Hematopoietic multipotent progenitor cell treated with erythropoietin and hydrocortisone succinate and interleukin-3 and kit ligand, for 15 days (in vitro differentiated cells): Measurements from ENCODE around the gene GIPC1.
A peak's percentile ranks its signal among the peaks of the same experiment; 100 is the strongest.
"Not testable (repeated sequence)": the region's sequence is repeated elsewhere in the genome, so short reads cannot be mapped to it uniquely, and the experiment has no call there.

Source experiments
- DNase-seq: peaks from one replicate; pipeline ENCODE4 v3.0.0-alpha.2; 2015; ENCODE audit warnings: low spot score

GIPC1 gene

DNA sequence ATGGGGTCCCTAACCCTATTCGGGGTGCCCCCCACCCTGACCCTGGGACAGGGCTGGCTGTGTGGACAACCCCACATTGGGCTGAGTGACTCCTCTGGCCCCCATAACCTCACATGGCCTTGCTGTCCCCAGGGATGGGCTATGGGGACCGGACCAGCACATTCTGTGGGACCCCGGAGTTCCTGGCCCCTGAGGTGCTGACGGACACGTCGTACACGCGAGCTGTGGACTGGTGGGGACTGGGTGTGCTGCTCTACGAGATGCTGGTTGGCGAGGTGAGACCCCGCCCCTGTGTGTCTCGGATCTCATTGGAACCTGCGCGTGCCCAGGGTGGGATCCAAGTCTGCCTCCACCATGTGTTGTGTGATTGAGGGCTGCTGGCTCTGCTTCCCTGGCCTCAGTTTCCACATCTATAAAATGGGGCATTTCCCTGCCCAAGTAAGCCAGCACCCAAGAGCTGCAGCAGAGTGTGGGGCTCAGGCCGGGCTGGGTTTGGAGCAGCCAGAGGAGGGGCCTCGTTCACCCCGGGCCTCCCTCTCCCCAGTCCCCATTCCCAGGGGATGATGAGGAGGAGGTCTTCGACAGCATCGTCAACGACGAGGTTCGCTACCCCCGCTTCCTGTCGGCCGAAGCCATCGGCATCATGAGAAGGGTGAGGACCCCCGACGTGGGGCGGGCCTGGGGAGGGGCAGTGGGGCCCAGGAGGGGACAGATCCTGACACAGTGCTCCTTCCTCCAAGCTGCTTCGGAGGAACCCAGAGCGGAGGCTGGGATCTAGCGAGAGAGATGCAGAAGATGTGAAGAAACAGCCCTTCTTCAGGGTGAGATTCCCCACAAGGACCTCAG, 25.7 kb downstream of the GIPC1 start:
- DNase-seq = no peak

DNA sequence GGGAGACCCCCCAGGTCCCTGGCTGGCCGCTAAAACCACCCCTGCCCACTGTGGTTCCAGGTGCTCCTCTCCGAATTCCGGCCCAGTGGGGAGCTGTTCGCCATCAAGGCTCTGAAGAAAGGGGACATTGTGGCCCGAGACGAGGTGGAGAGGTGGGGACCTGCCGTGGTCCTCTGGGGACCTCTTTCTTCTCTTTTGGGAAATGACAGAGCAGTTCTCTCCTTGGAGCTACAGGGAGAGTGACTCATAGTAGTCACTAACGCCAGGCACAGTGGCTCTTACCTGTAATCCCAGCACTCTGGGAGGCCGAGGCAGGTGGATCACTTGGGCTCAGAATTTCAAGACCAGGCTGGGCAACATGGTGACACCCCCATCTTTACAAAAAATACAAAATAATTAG, 28.1 kb downstream of the GIPC1 start:
- DNase-seq = no peak

DNA sequence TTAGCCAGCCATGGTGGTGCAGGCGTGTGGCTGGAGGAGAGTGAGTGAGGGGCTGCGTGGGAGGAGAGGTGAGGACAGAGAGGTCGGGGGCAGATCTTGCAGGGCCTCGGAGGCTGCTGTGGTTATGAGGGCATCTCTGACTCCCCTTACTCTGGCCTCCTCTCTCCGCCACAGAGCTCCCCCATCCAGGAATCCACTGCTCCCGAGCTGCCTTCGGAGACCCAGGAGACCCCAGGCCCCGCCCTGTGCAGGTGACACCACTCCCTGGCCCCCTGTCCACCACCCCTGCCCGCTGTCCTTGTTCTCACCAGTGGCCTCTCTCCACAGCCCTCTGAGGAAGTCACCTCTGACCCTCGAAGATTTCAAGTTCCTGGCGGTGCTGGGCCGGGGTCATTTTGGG, 28.5 kb downstream of the GIPC1 start:
- DNase-seq = no peak

DNA sequence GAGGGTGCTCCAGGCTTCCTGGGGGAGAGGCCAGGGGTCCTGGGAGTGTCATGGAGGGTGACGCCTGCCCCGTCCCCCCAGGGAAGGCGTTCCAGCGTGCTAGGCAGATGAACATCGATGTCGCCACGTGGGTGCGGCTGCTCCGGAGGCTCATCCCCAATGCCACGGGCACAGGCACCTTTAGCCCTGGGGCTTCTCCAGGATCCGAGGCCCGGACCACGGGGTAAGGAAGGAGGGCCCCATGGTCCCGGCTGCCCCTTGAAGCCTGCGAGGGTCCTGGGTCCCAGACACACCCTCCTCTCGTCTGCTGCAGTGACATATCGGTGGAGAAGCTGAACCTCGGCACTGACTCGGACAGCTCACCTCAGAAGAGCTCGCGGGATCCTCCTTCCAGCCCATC, 32.2 kb downstream of the GIPC1 start:
- no peak for DNase-seq

DNA sequence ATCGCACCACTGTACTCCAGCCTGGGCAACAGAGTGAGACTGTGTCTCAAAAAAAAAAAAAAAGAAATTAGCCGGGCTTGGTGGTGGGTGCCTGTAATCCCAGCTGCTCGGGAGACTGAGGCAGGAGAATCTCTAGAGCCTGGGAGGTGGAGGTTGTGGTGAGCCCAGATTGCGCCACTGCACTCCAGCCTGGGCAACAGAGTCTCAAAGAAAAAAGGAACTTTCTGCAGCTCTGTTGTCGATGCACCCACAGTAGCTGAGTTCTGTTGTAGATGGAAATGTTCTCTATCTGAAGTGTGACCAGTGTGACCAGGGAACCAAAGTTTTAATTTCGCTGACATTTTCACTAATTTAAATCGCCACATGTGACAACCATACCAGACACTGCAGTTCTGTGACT, 33.5 kb downstream of the GIPC1 start:
- DNase-seq = not testable (repeated sequence)

DNA sequence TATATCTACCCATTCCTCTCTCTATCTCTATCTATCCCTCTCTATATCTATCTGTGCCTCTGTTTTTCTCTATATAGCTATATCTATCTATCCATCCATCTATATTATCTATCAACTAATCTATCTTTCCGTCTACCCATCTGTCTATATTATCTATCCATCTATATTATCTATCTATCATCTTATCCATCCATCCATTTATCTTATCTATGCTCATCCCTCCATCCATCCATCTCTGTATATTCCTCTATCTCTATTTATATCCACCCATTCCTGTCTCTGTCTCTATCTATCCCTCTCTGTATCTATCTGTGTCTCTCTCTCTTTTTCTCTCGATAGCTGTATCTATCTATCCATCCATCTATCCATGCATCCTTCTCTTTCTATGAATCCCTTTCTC, 35.0 kb downstream of the GIPC1 start:
- no peak for DNase-seq

DNA sequence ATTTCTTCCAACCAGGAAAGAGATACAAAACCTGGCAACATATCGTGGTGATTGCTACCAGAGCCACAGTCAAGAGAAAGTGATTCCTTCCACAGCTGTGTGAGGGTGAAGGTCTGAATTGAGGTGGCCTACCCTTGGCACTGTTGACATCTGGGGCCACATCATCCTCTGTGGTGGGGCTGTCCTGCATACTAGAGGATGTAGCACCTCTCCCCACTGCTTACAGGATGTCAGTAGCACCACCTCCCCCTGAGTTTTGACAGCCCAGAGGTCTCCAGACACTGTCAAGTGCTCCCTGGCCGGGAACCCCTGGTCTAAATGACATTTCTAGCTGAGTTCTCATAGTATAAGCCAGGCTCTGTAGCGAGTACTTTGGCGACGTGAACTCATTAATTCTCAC, 36.2 kb downstream of the GIPC1 start:
- DNase-seq = no peak

DNA sequence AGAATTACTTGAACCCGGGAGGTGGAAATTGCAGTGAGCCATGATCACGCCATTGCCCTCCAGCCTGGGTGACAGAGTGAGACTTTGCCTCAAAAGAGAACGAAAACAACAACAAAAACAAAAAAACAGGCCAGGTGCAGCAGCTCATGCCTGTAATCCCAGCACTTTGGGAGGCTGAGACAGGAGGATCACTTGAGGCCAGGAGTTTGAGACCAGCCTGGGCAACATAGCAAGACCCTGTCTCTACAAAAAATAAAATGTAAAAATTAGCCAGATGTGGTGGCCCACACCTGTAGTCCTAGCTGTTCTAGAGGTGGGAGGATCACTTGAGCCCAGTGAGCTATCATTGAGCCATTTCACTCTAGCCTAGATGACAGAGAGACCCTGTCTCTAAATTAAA, 43.6 kb downstream of the GIPC1 start:
- DNase-seq = not testable (repeated sequence)

DNA sequence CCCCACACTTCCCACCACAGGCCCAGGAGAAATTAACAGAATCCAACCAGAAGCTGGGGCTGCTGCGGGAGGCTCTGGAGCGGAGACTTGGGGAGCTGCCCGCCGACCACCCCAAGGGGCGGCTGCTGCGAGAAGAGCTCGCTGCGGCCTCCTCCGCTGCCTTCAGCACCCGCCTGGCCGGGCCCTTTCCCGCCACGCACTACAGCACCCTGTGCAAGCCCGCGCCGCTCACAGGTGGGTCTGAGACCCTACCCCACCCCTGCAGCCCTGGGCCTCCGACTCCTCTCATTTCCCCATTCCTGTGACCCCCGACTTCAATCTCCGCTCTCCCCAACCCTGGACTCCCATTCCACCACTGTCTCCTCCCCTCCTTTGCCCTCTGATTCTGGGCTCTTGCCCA, 45.1 kb downstream of the GIPC1 start:
- no peak for DNase-seq

DNA sequence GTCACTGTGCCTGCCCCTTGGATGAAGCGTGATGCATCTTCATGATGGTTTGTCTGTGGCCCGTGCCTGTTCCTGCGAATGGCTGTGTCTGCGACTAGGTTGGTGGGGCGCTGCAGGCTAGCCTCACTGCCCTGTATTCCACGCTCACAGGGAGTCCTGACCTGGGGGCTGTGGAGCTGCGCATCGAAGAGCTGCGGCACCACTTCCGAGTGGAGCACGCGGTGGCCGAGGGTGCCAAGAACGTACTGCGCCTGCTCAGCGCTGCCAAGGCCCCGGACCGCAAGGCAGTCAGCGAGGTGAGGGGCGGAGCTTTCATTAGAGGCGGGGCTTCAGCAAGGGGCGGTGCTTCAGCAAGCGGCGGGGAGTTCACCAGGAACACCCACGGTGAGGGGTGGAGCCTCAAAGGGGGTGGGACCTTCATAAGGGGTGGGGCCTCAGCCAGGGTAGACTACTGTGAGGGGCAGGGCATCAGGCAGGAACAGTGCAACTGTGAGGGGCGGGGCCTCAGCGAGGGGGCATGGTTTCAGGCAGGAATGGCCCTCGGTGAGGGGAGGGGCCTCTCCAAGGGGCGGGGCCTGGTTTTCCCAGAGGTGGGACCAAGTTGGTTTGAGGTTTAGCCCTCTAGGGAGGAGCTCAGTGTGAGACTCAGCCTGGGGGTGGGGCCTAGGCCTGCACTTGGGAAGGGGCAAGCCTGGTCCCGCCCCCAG, 45.6 kb downstream of the GIPC1 start:
- peak; percentile 68 for DNase-seq

DNA sequence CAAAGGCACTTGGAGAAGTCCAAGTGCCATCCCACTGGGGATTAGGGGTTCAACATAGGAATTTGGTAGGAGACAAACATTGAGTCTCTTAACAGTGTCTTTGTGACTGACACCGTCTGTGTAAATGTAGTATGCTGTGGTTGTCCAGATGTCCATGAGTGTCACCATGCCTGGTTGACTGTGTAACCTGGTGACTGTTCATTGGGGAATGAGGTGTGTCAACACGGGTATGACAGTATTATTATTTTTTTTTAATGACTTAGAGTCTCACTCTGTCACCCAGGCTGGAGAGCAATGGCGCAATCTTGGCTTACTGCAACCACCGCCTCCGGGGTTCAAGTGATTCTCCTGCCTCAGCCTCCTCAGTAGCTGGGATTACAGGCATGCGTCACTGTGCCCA, 46.6 kb downstream of the GIPC1 start:
- no peak for DNase-seq

DNA sequence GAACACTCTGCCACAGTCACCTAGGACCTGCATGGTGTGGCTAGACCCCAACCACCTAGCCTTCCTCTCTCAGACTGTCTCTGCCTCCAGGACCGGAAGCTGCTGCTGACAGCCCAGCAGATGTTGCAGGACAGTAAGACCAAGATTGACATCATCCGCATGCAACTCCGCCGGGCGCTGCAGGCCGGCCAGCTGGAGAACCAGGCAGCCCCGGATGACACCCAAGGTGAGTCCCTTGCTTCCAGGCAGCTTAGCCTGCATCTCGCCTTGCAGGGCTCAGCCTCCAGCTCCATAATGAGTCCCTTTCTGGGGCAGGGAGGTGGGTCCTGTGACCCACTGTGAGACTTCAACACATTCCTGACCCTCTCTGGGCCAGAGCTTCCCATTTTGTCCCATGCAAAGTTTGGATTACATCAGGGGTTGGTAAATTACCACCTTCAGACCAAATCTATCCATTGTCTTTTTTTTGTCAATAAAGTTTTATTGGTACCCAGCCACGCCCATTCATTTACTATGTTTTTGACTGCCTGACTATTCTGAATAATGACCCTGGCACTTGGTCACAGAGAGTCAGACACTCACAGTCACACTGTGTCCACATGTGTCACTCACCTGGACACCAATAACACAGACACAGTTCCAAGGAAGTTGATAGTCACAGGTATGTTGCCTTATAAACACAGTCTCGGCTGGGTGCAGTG, 49.4 kb downstream of the GIPC1 start:
- no peak for DNase-seq

DNA sequence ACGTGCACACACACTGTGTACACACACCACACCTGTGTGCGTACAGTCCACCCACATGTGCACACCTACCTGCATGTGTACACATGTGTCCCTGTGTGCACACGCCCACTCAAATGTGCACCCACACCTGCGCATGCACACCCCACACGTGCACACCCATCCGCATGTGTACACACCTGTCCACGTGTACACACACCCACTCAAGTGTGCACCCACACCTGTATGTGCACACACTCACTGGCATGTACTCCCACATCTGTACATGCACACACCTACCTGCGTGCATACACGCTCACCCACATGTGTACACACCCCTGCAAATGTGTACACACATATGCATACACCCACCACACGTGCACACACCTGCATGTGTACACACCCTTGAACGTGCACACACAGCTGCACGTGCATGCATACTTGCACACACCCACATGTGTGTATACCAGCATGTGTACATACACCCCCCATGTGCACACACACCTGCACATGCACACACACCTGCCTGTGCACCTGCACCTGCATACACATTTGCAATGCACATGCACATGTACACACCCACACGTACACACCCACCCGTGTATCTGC, 52.2 kb downstream of the GIPC1 start:
- no peak for DNase-seq

DNA sequence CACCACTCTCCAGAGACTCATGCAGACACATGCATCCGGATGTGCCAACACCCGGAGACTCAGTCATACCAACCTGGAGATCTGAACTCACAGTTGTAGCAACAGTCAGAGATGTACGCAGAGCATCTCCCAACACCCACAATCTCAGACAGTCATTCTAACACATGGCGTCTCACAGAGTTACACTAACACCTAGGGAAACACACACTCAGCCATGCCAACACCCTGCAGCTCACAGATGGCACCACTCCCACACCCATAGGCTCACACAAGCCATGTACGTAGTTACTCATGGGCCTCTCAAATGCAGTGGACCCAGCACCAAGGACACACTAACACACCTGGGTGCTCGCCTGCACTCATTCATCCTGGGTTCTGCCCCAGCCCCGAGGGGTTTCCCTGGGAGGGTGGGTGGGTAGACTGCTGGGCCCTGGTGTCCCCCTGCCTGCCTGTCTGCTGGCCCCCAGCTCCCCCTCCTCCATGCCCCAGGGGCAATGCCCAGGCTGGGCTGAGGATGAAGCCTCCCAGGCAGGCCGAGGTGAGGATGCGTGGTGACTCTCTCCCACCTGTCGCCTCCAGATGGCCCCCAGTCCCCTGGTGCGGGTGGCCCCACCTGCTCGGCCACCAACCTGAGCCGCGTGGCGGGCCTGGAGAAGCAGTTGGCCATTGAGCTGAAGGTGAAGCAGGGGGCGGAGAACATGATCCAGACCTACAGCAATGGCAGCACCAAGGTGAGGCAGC, 52.9 kb downstream of the GIPC1 start:
- no peak for DNase-seq

DNA sequence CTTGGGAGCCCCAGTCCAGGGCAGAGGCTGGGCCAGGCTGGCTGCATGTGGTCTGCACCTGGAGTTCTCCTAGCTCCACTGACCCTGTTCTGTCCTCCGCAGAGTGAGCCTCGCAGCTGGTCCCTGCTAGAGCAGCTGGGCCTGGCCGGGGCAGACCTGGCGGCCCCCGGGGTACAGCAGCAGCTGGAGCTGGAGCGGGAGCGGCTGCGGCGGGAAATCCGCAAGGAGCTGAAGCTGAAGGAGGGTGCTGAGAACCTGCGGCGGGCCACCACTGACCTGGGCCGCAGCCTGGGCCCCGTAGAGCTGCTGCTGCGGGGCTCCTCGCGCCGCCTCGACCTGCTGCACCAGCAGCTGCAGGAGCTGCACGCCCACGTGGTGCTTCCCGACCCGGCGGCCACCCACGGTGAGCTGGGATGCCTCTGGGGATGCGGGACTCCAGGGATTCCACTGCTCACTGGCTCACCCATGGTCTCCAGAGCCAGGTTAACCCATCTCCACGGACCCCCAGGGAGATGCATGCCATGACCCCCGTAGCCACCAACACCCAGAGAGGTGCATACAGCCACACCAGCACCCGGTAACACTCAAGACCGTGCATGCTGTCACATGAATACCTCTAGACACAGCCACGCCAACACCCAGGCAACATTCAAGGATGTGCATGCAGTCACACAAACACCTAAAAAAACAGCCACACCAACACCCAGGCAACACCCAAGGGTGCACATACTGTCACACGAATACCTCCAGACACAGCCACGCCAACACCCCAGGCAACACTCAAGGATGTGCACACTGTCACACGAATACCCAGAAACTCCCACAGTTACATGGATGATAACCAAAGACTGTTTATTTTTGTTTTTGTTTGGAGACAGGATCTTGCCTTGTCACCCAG, 54.6 kb downstream of the GIPC1 start:
- DNase-seq = no peak

DNA sequence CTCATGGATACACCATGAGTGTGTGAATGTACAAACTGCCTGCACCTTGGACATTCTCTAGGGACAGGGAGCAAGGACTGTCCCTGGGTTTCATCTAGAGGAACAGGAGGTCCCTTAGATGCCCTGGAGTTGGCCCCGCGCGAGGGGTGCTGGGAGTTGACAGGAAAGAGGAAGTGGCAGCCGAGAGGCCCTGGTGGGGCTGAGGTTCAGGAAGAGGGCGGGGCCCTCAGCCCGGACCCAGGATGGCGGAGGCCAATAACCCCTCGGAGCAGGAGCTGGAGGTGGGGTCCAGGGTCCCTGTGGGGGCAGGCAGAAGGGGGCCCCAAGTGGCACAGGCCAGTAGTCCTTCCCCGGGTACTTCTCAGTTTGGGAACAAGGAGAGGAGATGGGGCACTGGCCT, 55.9 kb downstream of the GIPC1 start:
- DNase-seq = peak; percentile 36

DNA sequence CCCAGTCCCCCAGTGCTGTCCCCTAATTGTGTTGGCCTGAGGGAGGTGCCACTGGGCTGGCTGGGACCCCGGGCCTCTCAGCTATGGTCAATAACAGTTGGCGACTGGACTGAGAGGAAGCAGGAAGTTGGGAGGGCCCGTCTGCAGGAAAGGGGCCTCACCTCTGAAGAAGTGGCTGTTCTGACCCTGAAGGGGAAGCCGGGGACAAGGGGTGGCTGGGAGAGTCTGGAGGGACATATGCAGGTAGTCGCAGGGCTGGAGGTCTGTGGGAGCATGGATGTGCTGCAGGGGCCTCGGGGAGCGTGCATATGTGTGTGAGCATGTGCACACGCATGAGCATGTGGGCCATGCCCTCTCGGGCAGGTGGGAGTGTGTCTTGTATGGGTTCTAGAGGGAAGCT, 56.9 kb downstream of the GIPC1 start:
- no peak for DNase-seq

DNA sequence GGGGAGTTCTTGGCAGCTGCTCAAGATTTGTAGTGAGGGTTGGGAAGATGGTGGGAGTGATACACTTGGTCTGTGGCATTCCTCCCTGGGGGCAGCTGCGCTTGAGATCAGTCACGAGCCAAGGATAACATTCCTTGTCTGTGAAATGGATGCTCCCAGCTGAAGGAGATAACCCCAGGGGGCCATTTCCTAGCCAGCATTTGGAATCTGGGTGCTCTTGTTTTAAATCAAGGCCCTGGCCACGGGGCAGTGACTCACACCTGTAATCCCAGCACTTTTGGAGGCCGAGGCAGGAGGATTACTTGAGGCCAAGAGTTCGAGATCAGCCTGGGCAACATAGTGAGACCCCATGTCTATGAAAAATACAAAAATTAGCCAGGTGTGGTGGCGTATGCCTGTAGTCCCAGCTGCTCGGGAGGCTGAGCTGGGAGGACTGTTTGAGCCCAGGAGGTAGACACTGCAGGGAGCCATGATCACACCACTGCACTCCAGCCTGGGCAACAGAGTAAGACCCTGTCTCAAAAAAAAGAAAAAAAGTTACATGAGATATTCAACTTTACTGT, 58.3 kb downstream of the GIPC1 start:
- DNase-seq = no peak

DNA sequence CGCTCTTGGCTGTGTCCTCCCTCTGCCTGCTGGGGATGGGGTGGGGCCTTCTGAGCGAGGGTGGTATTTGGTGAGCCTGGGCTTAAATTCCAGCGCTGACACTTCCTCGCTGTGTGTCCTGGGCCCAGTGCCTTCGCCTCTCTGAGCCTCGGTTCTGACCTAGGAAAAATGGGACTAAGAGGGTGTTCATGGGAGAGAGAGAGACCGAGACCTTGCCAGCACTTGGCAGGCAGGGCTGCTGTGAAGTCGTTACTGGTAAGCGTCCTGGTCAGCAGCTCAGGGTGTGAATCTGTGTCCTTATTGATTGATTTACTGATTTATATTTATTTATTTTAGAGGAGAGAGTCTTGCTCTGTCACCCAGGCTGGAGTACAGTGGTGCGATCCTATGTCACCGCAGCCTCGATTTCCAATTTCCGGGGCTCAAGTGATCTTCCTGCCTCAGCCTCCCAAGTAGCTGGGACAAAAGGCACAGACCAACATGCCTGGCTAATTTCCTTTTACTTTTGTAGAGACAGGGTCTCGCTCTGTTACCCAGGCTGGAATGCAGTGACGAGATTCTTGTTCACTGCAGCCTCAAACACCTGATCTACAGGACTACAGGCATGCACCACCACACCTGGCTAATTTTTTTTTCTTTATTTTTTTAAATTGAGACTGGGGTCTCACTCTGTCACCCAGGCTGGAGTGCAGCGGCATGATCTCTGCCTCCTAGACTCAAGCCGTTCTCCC, 60.4 kb downstream of the GIPC1 start:
- no peak for DNase-seq
